KMS-11 (cell line): ENCODE measurements around the gene NOS1AP.

Experiments
- H2AFZ ChIP-seq: fragments of 200-600 bp; sonication (generic); 2 replicates; pipeline ENCODE4 v1.6.1; 2016; ENCODE audit warnings: antibody characterized with exemption, mixed run types, low read depth
- H3K27ac ChIP-seq: fragments of 200-600 bp; sonication (generic); 2 replicates; pipeline ENCODE4 v1.6.1; 2016; ENCODE audit warnings: mild to moderate bottlenecking, mixed run types
- H3K27me3 ChIP-seq: fragments of 200-600 bp; sonication (generic); 2 replicates; pipeline ENCODE4 v1.6.1; 2017; ENCODE audit warnings: mild to moderate bottlenecking, low read depth, mixed run types, moderate library complexity; ENCODE audit not compliant: insufficient read depth
- H3K36me3 ChIP-seq: fragments of 200-600 bp; sonication (generic); 2 replicates; pipeline ENCODE4 v1.6.1; 2017; ENCODE audit warnings: mild to moderate bottlenecking, mixed run types; ENCODE audit not compliant: insufficient read depth
- H3K4me1 ChIP-seq: fragments of 200-600 bp; sonication (generic); 2 replicates; pipeline ENCODE4 v1.6.1; 2016; ENCODE audit warnings: mild to moderate bottlenecking, low read depth, mixed run types; ENCODE audit not compliant: poor library complexity, severe bottlenecking
- H3K4me2 ChIP-seq: fragments of 200-600 bp; sonication (generic); 2 replicates; pipeline ENCODE4 v1.7.0; 2016; ENCODE audit warnings: mild to moderate bottlenecking, mixed run types
- H3K4me3 ChIP-seq: fragments of 200-600 bp; sonication (generic); IDR thresholded peaks from 2 replicates; pipeline ENCODE4 v1.6.1; 2017; ENCODE audit warnings: low read depth, low read length, mixed read lengths; ENCODE audit not compliant: insufficient read depth
- H3K79me2 ChIP-seq: fragments of 200-600 bp; sonication (generic); 2 replicates; pipeline ENCODE4 v1.6.1; 2016; ENCODE audit warnings: low read depth, mixed run types; ENCODE audit not compliant: insufficient read depth
- H3K9ac ChIP-seq: fragments of 200-600 bp; sonication (generic); 2 replicates; pipeline ENCODE4 v1.6.1; 2016; ENCODE audit warnings: mild to moderate bottlenecking, mixed run types
- H4K20me1 ChIP-seq: fragments of 200-600 bp; sonication (generic); 2 replicates; pipeline ENCODE4 v1.6.1; 2016; ENCODE audit warnings: mild to moderate bottlenecking, mixed run types; ENCODE audit not compliant: insufficient read depth
- TF ChIP-seq, protein P1 (sequence below): fragments of 200-600 bp; sonication (generic); conservative IDR thresholded peaks from 2 replicates; pipeline ENCODE4 v1.6.1; 2017; ENCODE audit warnings: low read depth, mild to moderate bottlenecking, antibody characterized with exemption, low read length, moderate library complexity, mixed read lengths

Gene NOS1AP

DNA sequence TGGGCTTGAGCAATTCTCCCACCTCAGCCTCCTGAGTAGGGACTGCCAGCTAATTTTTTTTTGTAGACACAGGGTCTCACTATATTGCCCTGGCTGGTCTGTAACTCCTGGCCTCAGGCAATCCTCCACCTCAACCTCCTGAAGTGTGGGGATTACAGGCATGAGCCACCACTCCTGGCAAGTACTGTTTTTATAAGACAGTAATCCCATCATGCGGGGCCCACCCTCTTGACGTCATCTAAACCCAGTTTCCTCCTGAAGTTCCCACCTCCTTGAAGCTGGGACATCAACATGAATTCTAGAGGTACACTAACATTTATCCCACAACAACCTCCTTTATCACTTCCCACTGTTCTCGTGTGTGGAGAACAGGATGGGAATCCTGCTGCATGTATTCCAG is 202.5 kb downstream of the NOS1AP start:
- Histone ChIP-seq H3K4me2 (no peak overlapping the region), H3K79me2 (no peaks in the 10 kb centered on the region), H3K9ac (no peak overlapping the region), H3K4me1 (peaks cover 29% of the 10 kb centered on the region), H4K20me1 (no peaks in the 10 kb centered on the region), H3K27me3 (no peaks in the 10 kb centered on the region), H3K36me3 (no peaks in the 10 kb centered on the region), H3K27ac (no peak overlapping the region), H2AFZ (no peak overlapping the region), H3K4me3 (no peak overlapping the region)
- TF ChIP-seq, protein P1, sequence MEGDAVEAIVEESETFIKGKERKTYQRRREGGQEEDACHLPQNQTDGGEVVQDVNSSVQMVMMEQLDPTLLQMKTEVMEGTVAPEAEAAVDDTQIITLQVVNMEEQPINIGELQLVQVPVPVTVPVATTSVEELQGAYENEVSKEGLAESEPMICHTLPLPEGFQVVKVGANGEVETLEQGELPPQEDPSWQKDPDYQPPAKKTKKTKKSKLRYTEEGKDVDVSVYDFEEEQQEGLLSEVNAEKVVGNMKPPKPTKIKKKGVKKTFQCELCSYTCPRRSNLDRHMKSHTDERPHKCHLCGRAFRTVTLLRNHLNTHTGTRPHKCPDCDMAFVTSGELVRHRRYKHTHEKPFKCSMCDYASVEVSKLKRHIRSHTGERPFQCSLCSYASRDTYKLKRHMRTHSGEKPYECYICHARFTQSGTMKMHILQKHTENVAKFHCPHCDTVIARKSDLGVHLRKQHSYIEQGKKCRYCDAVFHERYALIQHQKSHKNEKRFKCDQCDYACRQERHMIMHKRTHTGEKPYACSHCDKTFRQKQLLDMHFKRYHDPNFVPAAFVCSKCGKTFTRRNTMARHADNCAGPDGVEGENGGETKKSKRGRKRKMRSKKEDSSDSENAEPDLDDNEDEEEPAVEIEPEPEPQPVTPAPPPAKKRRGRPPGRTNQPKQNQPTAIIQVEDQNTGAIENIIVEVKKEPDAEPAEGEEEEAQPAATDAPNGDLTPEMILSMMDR: no peak

DNA sequence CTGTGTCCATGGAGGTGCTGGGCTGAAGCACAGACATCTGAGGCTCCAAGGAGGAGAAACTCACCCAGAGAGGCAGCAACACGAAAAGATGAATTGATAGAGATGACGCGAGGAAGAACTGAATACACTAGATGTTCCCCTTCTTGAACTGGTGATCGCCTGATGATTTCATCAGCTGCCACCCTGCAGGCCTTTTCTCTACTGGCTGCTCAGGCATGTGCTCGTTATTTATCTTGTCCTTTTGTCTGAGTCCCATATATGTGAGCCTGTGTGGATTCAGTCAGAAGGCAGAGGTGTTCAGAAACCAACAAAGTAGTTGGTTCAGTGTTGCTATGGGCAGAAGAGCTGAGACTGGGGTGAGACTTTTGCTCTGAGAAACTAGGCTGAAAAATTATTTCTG is 202.9 kb downstream of the NOS1AP start:
- Histone ChIP-seq H3K4me1 (peaks cover 25% of the 10 kb centered on the region), H3K79me2 (no peaks in the 10 kb centered on the region), H2AFZ (no peak overlapping the region), H3K27me3 (no peaks in the 10 kb centered on the region), H3K27ac (no peak overlapping the region), H3K9ac (no peak overlapping the region), H4K20me1 (no peaks in the 10 kb centered on the region), H3K4me2 (no peak overlapping the region), H3K36me3 (no peaks in the 10 kb centered on the region), H3K4me3 (no peak overlapping the region)
- TF ChIP-seq, protein P1: no peak

DNA sequence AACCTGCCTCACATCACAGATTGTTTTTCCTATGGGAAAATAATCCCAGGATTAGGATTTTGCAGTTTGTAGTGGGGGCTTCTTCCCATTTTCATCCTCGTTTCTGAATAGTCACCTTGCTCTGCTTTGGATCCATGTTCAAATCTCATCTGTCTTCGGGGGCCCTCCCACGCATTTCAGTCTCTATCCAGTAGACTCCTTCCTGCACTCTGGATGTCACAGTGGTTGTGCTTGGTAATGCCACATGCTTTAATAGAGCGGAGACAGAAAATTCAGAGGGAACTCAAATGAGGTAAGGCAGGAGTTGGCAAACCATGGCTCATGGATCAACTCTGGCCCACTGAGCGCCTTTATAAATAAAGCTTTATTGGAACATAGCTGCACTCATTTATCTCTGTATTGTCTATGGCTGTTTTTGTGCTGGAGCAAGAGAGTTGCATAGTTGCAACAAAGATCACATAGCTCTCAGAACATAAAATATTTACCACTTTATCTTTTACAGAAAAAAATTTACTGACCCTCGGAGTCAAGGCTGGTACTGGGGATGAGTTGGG is 206.2 kb downstream of the NOS1AP start:
- Histone ChIP-seq H3K4me2 (no peak overlapping the region), H3K4me1 (peaks cover 5% of the 10 kb centered on the region), H3K9ac (no peak overlapping the region), H3K4me3 (no peak overlapping the region), H3K27ac (no peak overlapping the region), H4K20me1 (no peaks in the 10 kb centered on the region), H3K79me2 (no peaks in the 10 kb centered on the region), H3K36me3 (no peaks in the 10 kb centered on the region), H3K27me3 (no peaks in the 10 kb centered on the region), H2AFZ (no peak overlapping the region)
- TF ChIP-seq, protein P1: no peak

DNA sequence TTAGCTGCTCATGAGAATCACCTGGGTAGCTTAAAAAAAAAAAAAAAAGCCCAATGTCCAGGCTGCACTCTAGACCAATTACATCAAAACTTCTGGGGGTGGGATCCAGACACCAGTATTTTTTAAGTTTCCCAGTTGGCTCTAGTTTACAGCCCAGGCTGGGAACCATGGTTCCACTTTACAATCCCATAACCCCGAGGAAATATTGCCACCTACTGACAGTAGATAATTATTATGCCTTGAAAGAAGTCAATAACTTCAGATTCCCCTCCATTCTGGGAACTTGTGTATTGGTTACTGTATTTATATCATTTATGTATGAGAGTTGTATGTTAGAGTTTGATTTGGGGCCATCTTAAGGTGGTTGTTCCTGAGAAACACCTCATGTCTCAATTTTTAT is 207.0 kb downstream of the NOS1AP start:
- H3K4me1 ChIP-seq: peaks cover 5% of the 10 kb centered on the region
- H3K9ac ChIP-seq: no peak overlapping the region
- H4K20me1 ChIP-seq: no peaks in the 10 kb centered on the region
- H3K27ac ChIP-seq: no peak overlapping the region
- H3K36me3 ChIP-seq: no peaks in the 10 kb centered on the region
- no peak overlapping the region for H3K4me3 ChIP-seq
- no peaks in the 10 kb centered on the region for H3K79me2 ChIP-seq
- TF ChIP-seq, protein P1: peak; percentile 86
- no peak overlapping the region for H3K4me2 ChIP-seq
- H2AFZ ChIP-seq: no peak overlapping the region
- no peaks in the 10 kb centered on the region for H3K27me3 ChIP-seq
